ENCODE results near the gene ZNF512B.

DNA sequence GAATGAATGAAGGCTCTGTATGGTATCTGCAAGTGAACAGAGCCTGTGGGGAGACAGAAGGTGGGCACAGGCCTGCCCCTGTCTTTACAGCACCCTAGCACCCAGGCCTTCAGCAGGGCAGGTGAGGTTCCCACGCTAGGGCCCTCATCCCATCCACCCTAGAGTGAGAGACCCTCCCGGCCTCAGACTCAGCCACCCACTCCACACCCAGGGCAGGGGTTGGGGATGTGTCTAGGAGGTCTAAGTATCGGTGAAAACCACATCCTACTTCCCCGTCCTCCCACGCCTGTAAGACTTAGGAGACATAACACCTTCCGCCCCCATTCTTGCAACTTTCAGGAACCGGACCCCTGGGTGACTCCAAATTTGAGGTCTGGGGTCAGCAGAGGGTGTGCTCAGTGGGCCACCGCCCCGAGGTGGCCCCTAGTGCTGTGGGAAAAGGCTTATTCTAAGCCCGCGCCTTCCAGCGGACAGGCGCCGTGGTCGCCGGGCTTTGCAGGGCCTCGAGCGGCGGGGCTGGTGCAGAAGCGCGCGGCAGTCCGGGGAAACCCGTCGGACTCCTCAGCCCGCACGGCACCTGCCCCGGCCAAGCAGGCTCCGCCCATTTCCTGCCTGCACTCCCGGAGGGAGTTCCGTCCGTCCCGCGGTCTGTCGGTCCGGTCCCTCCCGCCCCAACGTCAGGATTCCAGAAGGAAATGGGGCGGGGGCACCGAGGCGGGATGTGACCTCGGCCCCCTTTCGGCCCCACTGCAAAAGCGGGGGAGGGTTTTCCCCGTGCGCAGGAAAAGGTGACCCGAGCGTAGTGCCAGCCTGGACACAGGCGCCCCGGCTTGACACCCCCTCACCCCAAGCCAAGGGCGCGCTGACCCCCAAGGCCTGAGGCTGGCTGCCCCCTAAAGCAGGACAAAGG, 8.8 kb upstream of the ZNF512B start:
- no peak for TF ChIP-seq CTCF (IDR thresholded peaks at IDR 0.05)
- TF ChIP-seq POLR2A (IDR thresholded peaks at IDR 0.05) = no peak
- TF ChIP-seq EP300 (IDR thresholded peaks at IDR 0.05) = no peak

All from ovary (tissue), 3 donors.